ENCODE measurements around the gene ATXN7L1. TPM values are rescaled to one million over a fixed set of nuclear protein-coding genes. Genes with fewer than 3 reads are reported as not detected.

Gene ATXN7L1
- total and polyA plus RNA-seq, 5 donors from 2014 or later: 25.8 to 78.9 (median 26.8) TPM

GRCh38 chr7:105776986-105777910 lies 99.2 kb downstream of the ATXN7L1 start:
- H3K9me3 Mint-ChIP-seq: no peaks in the 10 kb centered on the region
- H3K4me3 ChIP-seq (ENCODE audit: low read depth, low read length): no peak overlapping the region
- DNase-seq: no peak
- H3K27me3 ChIP-seq (ENCODE audit: control insufficient read depth, insufficient read depth, low read length): no peaks in the 10 kb centered on the region
- H3K27ac Mint-ChIP-seq: peak overlapping the region in 1 of 3 donors; percentile 57
- no peak for ATAC-seq (ENCODE audit: low read depth in 2 of 2)
- H3K27ac ChIP-seq (ENCODE audit: insufficient read depth, low read length, poor library complexity, severe bottlenecking): no peak overlapping the region
- H3K4me1 ChIP-seq (ENCODE audit: control insufficient read depth, insufficient read depth, low read length, poor library complexity, severe bottlenecking): no peaks in the 10 kb centered on the region
- no peaks in the 10 kb centered on the region for H3K27me3 Mint-ChIP-seq
- peaks cover 19% of the 10 kb centered on the region for H3K36me3 Mint-ChIP-seq
- H3K9me3 ChIP-seq (ENCODE audit: control insufficient read depth in 2 of 2, low read length in 2 of 2): no peaks in the 10 kb centered on the region
- peaks cover 7 to 41% (median 19%) of the 10 kb centered on the region in 4 donors for H3K4me1 Mint-ChIP-seq
- H3K4me3 Mint-ChIP-seq: no peak overlapping the region
- peaks cover 12% of the 10 kb centered on the region for H3K36me3 ChIP-seq (ENCODE audit: control insufficient read depth, insufficient read depth, low read length)

- H3K27me3 Mint-ChIP-seq: no peaks in the 10 kb centered on the region
- DNase-seq: no peak
- H3K36me3 Mint-ChIP-seq: peaks cover 16% of the 10 kb centered on the region
- Histone ChIP-seq H3K4me1 (ENCODE audit: control insufficient read depth, insufficient read depth, low read length, poor library complexity, severe bottlenecking) (no peaks in the 10 kb centered on the region), H3K9me3 (ENCODE audit: control insufficient read depth in 2 of 2, low read length in 2 of 2) (no peaks in the 10 kb centered on the region), H3K4me3 (ENCODE audit: low read depth, low read length) (no peak overlapping the region), H3K27me3 (ENCODE audit: control insufficient read depth, insufficient read depth, low read length) (no peaks in the 10 kb centered on the region), H3K27ac (ENCODE audit: insufficient read depth, low read length, poor library complexity, severe bottlenecking) (no peak overlapping the region), H3K36me3 (ENCODE audit: control insufficient read depth, insufficient read depth, low read length) (peaks cover 12% of the 10 kb centered on the region)
- peak overlapping the region in 1 of 3 donors; percentile 42 for H3K27ac Mint-ChIP-seq
- ATAC-seq (ENCODE audit: low read depth in 2 of 2): no peak
- H3K9me3 Mint-ChIP-seq: no peaks in the 10 kb centered on the region
- H3K4me1 Mint-ChIP-seq: peaks cover 7 to 46% (median 20%) of the 10 kb centered on the region in 4 donors
- no peak overlapping the region for H3K4me3 Mint-ChIP-seq
These were observed 100.2 kb downstream of the ATXN7L1 start for GRCh38 chr7:105776068-105776790.

- peaks cover 7 to 48% (median 21%) of the 10 kb centered on the region in 4 donors for H3K4me1 Mint-ChIP-seq
- Histone ChIP-seq H3K4me1 (ENCODE audit: control insufficient read depth, insufficient read depth, low read length, poor library complexity, severe bottlenecking) (no peaks in the 10 kb centered on the region), H3K27ac (ENCODE audit: insufficient read depth, low read length, poor library complexity, severe bottlenecking) (no peak overlapping the region), H3K36me3 (ENCODE audit: control insufficient read depth, insufficient read depth, low read length) (peaks cover 12% of the 10 kb centered on the region), H3K4me3 (ENCODE audit: low read depth, low read length) (no peak overlapping the region), H3K27me3 (ENCODE audit: control insufficient read depth, insufficient read depth, low read length) (no peaks in the 10 kb centered on the region), H3K9me3 (ENCODE audit: control insufficient read depth in 2 of 2, low read length in 2 of 2) (no peaks in the 10 kb centered on the region)
- ATAC-seq (ENCODE audit: low read depth in 2 of 2) (no peak), DNase-seq (no peak)
- H3K27me3 Mint-ChIP-seq: no peaks in the 10 kb centered on the region
- H3K9me3 Mint-ChIP-seq: no peaks in the 10 kb centered on the region
- no peak overlapping the region for H3K27ac Mint-ChIP-seq
- no peak overlapping the region for H3K4me3 Mint-ChIP-seq
- peaks cover 16% of the 10 kb centered on the region for H3K36me3 Mint-ChIP-seq
These were observed 100.8 kb downstream of the ATXN7L1 start for GRCh38 chr7:105775580-105775979.

GRCh38 chr7:105773030-105773460 lies 103.4 kb downstream of the ATXN7L1 start:
- Histone ChIP-seq H3K36me3 (ENCODE audit: control insufficient read depth, insufficient read depth, low read length) (peaks cover 11% of the 10 kb centered on the region), H3K4me1 (ENCODE audit: control insufficient read depth, insufficient read depth, low read length, poor library complexity, severe bottlenecking) (peaks cover 9% of the 10 kb centered on the region), H3K27ac (ENCODE audit: insufficient read depth, low read length, poor library complexity, severe bottlenecking) (no peak overlapping the region), H3K27me3 (ENCODE audit: control insufficient read depth, insufficient read depth, low read length) (no peaks in the 10 kb centered on the region), H3K4me3 (ENCODE audit: low read depth, low read length) (no peak overlapping the region), H3K9me3 (ENCODE audit: control insufficient read depth in 2 of 2, low read length in 2 of 2) (no peaks in the 10 kb centered on the region)
- Mint-ChIP-seq H3K27ac (peak overlapping the region; percentile 21 to 85 (median 62)), H3K4me1 (peaks cover 14 to 49% (median 25%) of the 10 kb centered on the region in 4 donors), H3K4me3 (no peak overlapping the region), H3K36me3 (peaks cover 14% of the 10 kb centered on the region), H3K9me3 (no peaks in the 10 kb centered on the region), H3K27me3 (no peaks in the 10 kb centered on the region)
- no peak for ATAC-seq (ENCODE audit: low read depth in 2 of 2)
- no peak for DNase-seq

- peaks cover 21 to 61% (median 43%) of the 10 kb centered on the region in 4 donors for H3K4me1 Mint-ChIP-seq
- Histone ChIP-seq H3K4me3 (ENCODE audit: low read depth, low read length) (no peak overlapping the region), H3K27ac (ENCODE audit: insufficient read depth, low read length, poor library complexity, severe bottlenecking) (no peak overlapping the region), H3K27me3 (ENCODE audit: control insufficient read depth, insufficient read depth, low read length) (no peaks in the 10 kb centered on the region), H3K36me3 (ENCODE audit: control insufficient read depth, insufficient read depth, low read length) (peaks cover 6% of the 10 kb centered on the region), H3K4me1 (ENCODE audit: control insufficient read depth, insufficient read depth, low read length, poor library complexity, severe bottlenecking) (peaks cover 16% of the 10 kb centered on the region), H3K9me3 (ENCODE audit: control insufficient read depth in 2 of 2, low read length in 2 of 2) (no peaks in the 10 kb centered on the region)
- no peaks in the 10 kb centered on the region for H3K27me3 Mint-ChIP-seq
- H3K27ac Mint-ChIP-seq: peak overlapping the region; percentile 53 to 91 (median 62)
- ATAC-seq (ENCODE audit: low read depth in 2 of 2) (peak in 1 of 2 donors; percentile 52), DNase-seq (no peak)
- H3K9me3 Mint-ChIP-seq: no peaks in the 10 kb centered on the region
- no peak overlapping the region for H3K4me3 Mint-ChIP-seq
- H3K36me3 Mint-ChIP-seq: peaks cover 11% of the 10 kb centered on the region
These were observed 106.3 kb downstream of the ATXN7L1 start for GRCh38 chr7:105769901-105770628.

- Histone ChIP-seq H3K27ac (ENCODE audit: insufficient read depth, low read length, poor library complexity, severe bottlenecking) (no peak overlapping the region), H3K9me3 (ENCODE audit: control insufficient read depth in 2 of 2, low read length in 2 of 2) (no peaks in the 10 kb centered on the region), H3K36me3 (ENCODE audit: control insufficient read depth, insufficient read depth, low read length) (peaks cover 6% of the 10 kb centered on the region), H3K4me3 (ENCODE audit: low read depth, low read length) (no peak overlapping the region), H3K27me3 (ENCODE audit: control insufficient read depth, insufficient read depth, low read length) (no peaks in the 10 kb centered on the region), H3K4me1 (ENCODE audit: control insufficient read depth, insufficient read depth, low read length, poor library complexity, severe bottlenecking) (peaks cover 16% of the 10 kb centered on the region)
- DNase-seq (no peak), ATAC-seq (ENCODE audit: low read depth in 2 of 2) (no peak)
- Mint-ChIP-seq H3K36me3 (peaks cover 11% of the 10 kb centered on the region), H3K4me1 (peaks cover 25 to 69% (median 46%) of the 10 kb centered on the region in 4 donors), H3K27me3 (no peaks in the 10 kb centered on the region), H3K4me3 (no peak overlapping the region), H3K27ac (peak overlapping the region in 2 of 3 donors; percentile 28 to 62), H3K9me3 (no peaks in the 10 kb centered on the region)
These were observed 107.4 kb downstream of the ATXN7L1 start for GRCh38 chr7:105768898-105769507.

GRCh38 chr7:105768117-105768516 lies 108.3 kb downstream of the ATXN7L1 start:
- H3K9me3 ChIP-seq (ENCODE audit: control insufficient read depth in 2 of 2, low read length in 2 of 2): no peaks in the 10 kb centered on the region
- H3K27ac Mint-ChIP-seq: peak overlapping the region in 1 of 3 donors; percentile 59
- peaks cover 6% of the 10 kb centered on the region for H3K36me3 ChIP-seq (ENCODE audit: control insufficient read depth, insufficient read depth, low read length)
- ATAC-seq (ENCODE audit: low read depth in 2 of 2) (no peak), DNase-seq (no peak)
- no peaks in the 10 kb centered on the region for H3K9me3 Mint-ChIP-seq
- no peak overlapping the region for H3K4me3 Mint-ChIP-seq
- H3K4me1 Mint-ChIP-seq: peaks cover 24 to 66% (median 45%) of the 10 kb centered on the region in 4 donors
- no peak overlapping the region for H3K4me3 ChIP-seq (ENCODE audit: low read depth, low read length)
- peaks cover 16% of the 10 kb centered on the region for H3K4me1 ChIP-seq (ENCODE audit: control insufficient read depth, insufficient read depth, low read length, poor library complexity, severe bottlenecking)
- H3K27me3 ChIP-seq (ENCODE audit: control insufficient read depth, insufficient read depth, low read length): no peaks in the 10 kb centered on the region
- H3K36me3 Mint-ChIP-seq: peaks cover 6% of the 10 kb centered on the region
- no peaks in the 10 kb centered on the region for H3K27me3 Mint-ChIP-seq
- no peak overlapping the region for H3K27ac ChIP-seq (ENCODE audit: insufficient read depth, low read length, poor library complexity, severe bottlenecking)

Data from CD4-positive, CD25-positive, alpha-beta regulatory T cell (primary cell).